Tibial nerve (tissue), 4 donors: ENCODE data around the gene LMBR1.

ENCODE experiments used
- CTCF ChIP-seq, 5 experiments: fragments of 200-600 bp in 3 of 5; fragments of 450-650 bp in 2 of 5; sonication (generic) in 3 of 5; IDR thresholded peaks; one replicate each; pipeline ENCODE4 v1.5.1; 2016 to 2019; ENCODE audit warnings: antibody characterized with exemption in 5 of 5, mild to moderate bottlenecking in 3 of 5, moderate library complexity in 2 of 5
- EP300 ChIP-seq, 2 donors: sonication (generic); formaldehyde crosslinking; IDR thresholded peaks; one replicate each; pipeline ENCODE4 v1.6.1; 2017; ENCODE audit warnings: antibody characterized with exemption in 2 of 2, mild to moderate bottlenecking in 1 of 2
- POLR2A ChIP-seq, 2 donors: fragments of 450-650 bp; IDR thresholded peaks; one replicate each; pipeline ENCODE4 v1.6.1; 2017; ENCODE audit warnings: antibody characterized with exemption in 2 of 2, mild to moderate bottlenecking in 2 of 2, moderate library complexity in 2 of 2

- no peak for TF ChIP-seq CTCF (IDR thresholded peaks at IDR 0.05)
- no peak for TF ChIP-seq POLR2A (IDR thresholded peaks at IDR 0.05)
- TF ChIP-seq EP300 (IDR thresholded peaks at IDR 0.05), result no peak
Measured at GRCh38 chr7:156781972-156782371, 111.0 kb downstream of the LMBR1 start.
